GM19099 (cell line): ENCODE data around the gene GNAI2.

Experiments
- POLR2A ChIP-seq: IDR thresholded peaks from 3 replicates; pipeline ENCODE4 v1.6.1; 2011; ENCODE audit warnings: low read depth; ENCODE audit not compliant: insufficient read length; ENCODE audit errors: extremely low read depth

Gene GNAI2

GRCh38 chr3:50261505-50261904 is 25.5 kb downstream of the GNAI2 start:
- no peak for TF ChIP-seq POLR2A

- no peak for TF ChIP-seq POLR2A
Observed at GRCh38 chr3:50262778-50263177, 26.8 kb downstream of the GNAI2 start.

GRCh38 chr3:50263478-50264382 is 27.7 kb downstream of the GNAI2 start:
- TF ChIP-seq POLR2A, result no peak

GRCh38 chr3:50264383-50264963 is 28.5 kb downstream of the GNAI2 start:
- no peak for TF ChIP-seq POLR2A

GRCh38 chr3:50264964-50265485 is 29.0 kb downstream of the GNAI2 start:
- no peak for TF ChIP-seq POLR2A

- no peak for TF ChIP-seq POLR2A
Observed at GRCh38 chr3:50265571-50265970, 29.6 kb downstream of the GNAI2 start.

GRCh38 chr3:50266017-50266416 is 30.0 kb downstream of the GNAI2 start:
- TF ChIP-seq POLR2A, result no peak

DNA sequence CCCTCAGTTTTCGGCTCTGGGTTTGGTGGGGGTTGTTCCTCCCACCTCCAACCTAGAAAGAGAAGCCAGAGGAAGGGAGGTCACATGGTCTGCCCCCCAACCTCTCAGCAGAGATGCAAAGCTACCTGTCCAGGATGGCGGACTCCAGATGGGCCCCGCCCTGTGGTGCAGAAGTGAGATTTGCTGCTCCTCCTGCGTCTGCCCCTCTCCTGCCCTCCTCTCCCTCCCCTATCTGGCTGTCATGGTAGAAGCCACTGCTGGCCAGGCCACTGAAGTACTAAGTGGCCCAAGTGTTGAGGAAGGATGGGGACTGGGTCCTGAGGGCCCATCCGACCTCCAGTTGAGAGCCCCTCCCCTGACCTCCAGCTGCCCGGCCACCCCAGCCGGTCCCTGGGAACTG is 30.8 kb downstream of the GNAI2 start:
- no peak for TF ChIP-seq POLR2A

- no peak for TF ChIP-seq POLR2A
Observed at GRCh38 chr3:50267280-50267913, 31.4 kb downstream of the GNAI2 start.

DNA sequence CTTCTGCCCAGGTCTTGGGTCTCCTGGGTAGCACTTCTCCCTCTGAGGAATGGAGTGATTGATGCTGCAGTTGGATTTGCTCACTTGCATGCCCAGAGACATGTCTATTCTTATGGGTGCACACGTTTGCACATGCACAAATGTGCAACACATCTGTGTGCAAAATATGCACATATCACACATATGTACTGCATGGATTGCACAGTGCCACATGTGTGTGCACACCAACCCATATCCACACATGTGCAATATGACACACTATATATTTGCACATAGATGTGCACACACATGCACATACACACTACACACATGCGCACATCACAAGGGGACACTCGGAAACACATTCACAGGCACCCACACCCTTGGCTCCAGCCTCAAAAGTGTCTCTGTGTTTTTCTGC is 32.3 kb downstream of the GNAI2 start:
- no peak for TF ChIP-seq POLR2A

DNA sequence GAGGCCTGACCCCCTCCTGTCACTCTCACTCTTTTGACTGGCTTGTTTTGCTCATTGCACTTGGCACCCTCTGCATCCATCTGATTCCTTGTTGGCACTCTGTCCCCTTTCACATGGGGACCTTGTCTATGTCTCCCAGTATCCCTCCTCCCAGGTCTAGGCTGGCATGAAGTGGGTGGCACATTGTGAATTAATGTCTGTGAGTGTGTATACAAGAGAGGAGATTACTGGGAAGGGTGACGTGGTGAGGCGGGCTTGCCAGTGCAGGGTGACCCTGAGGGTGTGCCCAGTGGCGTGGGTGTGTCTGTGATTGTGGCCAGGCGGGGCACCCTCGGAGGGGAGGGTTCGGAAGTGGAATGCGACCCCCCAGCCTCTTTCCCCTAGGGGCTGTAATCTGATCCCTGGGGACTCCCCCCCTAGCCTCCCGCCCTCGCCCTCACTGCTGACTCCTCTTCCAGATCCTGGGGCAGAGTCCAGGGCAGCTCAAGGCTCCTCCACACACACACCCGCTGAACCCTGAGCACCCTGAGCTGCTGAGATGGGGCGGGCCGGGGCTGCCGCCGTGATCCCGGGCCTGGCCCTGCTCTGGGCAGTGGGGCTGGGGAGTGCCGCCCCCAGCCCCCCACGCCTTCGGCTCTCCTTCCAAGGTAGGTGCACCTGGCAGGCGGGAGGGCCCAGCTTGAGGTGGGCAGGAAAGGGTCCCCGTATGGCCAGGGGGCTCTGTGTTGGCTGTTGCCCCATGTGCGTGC is 32.9 kb downstream of the GNAI2 start, which contains the start of gene SEMA3B:
Gene SEMA3B (plus strand): TSS at position 445 of the 749 bp plus-strand sequence. CDS start 94 bp downstream, at position 539.
- no peak for TF ChIP-seq POLR2A

DNA sequence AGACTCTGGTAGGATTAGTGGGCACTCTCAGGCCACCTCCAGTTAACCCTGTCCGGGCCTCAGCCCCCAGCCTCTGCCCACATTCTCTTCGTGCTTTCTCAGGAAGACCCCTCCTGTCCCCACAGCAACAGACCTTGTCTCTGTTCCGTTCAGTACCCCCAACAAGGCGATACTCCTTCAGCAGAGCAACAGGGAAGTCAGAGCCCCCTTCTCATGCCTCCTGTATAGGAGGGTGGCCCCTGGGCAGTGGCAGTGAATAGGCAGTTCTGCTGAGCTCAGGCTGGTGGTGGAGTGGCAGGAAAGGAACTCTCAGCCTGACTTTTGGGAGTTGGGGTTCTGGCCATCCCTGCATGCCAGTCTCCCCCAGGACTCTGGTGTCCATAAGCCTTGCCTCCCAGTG is 33.5 kb downstream of the GNAI2 start:
- no peak for TF ChIP-seq POLR2A

GRCh38 chr3:50269977-50270413 is 34.0 kb downstream of the GNAI2 start:
- TF ChIP-seq POLR2A, result no peak

GRCh38 chr3:50270422-50271224 is 34.6 kb downstream of the GNAI2 start:
- TF ChIP-seq POLR2A, result no peak
